Ascending aorta (tissue), 2 donors: ENCODE measurements around the gene ARHGAP42. TPM values are rescaled to one million over a fixed set of nuclear protein-coding genes. Genes with fewer than 3 reads are reported as not detected.

Experiments used
- DNase-seq, 2 donors: peaks; one replicate each; pipeline ENCODE4 v3.0.0-alpha.2; 2019; ENCODE audit warnings: low spot score in 2 of 2
- H3K27ac ChIP-seq, 2 donors: fragments of 200-600 bp; sonication (generic); one replicate each; pipeline ENCODE4 v1.5.1; 2016 to 2017; ENCODE audit warnings: mild to moderate bottlenecking in 1 of 2
- H3K27me3 ChIP-seq: fragments of 200-600 bp; sonication (generic); one replicate; pipeline ENCODE4 v1.5.1; 2017
- H3K36me3 ChIP-seq, 2 donors: fragments of 200-600 bp; sonication (generic); one replicate each; pipeline ENCODE4 v1.5.1; 2016
- H3K4me1 ChIP-seq, 2 donors: fragments of 200-600 bp; sonication (generic); one replicate each; pipeline ENCODE4 v1.5.1; 2016 to 2017; ENCODE audit warnings: mild to moderate bottlenecking in 1 of 2
- H3K4me3 ChIP-seq, 2 donors: fragments of 200-600 bp; sonication (generic); one replicate each; pipeline ENCODE4 v1.5.1; 2016 to 2017; ENCODE audit warnings: mild to moderate bottlenecking in 1 of 2
- H3K9me3 ChIP-seq, 2 donors: fragments of 200-600 bp; sonication (generic); one replicate each; pipeline ENCODE4 v1.5.1; 2016
- CTCF ChIP-seq, 3 experiments: fragments of 200-600 bp in 2 of 3; fragments of 450-650 bp in 1 of 3; sonication (generic) in 2 of 3; IDR thresholded peaks; one replicate each; pipeline ENCODE4 v1.5.1; 2016 to 2019; ENCODE audit warnings: antibody characterized with exemption in 3 of 3, mild to moderate bottlenecking in 1 of 3, moderate library complexity in 1 of 3
- intact Hi-C: fragments of 100-400 bp; cut with DNase I; formaldehyde crosslinking; loops from one replicate; pipeline ENCODE4 v1.15.1; 2023
- total RNA-seq: library from RNA; depleted of rRNA; stranded (reverse); fragments of >200 nt; gene quantifications from one replicate; pipeline ENCODE4 v1.1.0, GENCODE V29; 2016

ARHGAP42 gene
- total RNA-seq, 1 donor from 2014 or later = 4.7 TPM

DNA sequence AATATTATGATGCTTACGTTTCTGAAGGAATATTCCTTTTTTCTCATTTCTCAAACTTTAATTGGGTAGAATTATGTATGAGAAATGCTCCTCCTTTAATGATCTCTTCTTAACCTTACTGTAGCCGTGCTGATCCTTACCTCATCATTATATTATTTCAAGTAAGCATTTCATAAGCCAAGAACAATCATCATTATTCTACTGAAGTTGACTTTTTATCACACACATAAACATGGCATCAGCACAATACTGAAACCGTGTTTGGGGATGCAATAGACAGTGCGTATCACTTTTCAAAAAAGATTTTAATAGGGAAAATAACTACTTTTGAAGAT is 162.8 kb downstream of the ARHGAP42 start:
- DNase-seq = no peak
- H3K27me3 ChIP-seq = no peaks in the 10 kb centered on the region
- no peak for TF ChIP-seq CTCF (IDR thresholded peaks at IDR 0.05)
- no peaks in the 10 kb centered on the region for H3K9me3 ChIP-seq
- H3K4me1 ChIP-seq = no peaks in the 10 kb centered on the region
- no peak overlapping the region for H3K27ac ChIP-seq
- no peaks in the 10 kb centered on the region for H3K36me3 ChIP-seq
- intact Hi-C loops = no loop called here
- H3K4me3 ChIP-seq = no peak overlapping the region

- Histone ChIP-seq H3K27ac (no peak overlapping the region), H3K36me3 (no peaks in the 10 kb centered on the region), H3K4me3 (no peak overlapping the region), H3K27me3 (no peaks in the 10 kb centered on the region), H3K9me3 (no peaks in the 10 kb centered on the region), H3K4me1 (no peaks in the 10 kb centered on the region)
- TF ChIP-seq CTCF (IDR thresholded peaks at IDR 0.05) = no peak
- intact Hi-C loops = no loop called here
- no peak for DNase-seq
Measured at GRCh38 chr11:100851147-100851546, 164.1 kb downstream of the ARHGAP42 start.

- intact Hi-C loops = no loop called here
- no peaks in the 10 kb centered on the region for H3K36me3 ChIP-seq
- H3K4me3 ChIP-seq = no peak overlapping the region
- no peaks in the 10 kb centered on the region for H3K27me3 ChIP-seq
- no peaks in the 10 kb centered on the region for H3K4me1 ChIP-seq
- no peaks in the 10 kb centered on the region for H3K9me3 ChIP-seq
- no peak overlapping the region for H3K27ac ChIP-seq
- no peak for DNase-seq
- TF ChIP-seq CTCF (IDR thresholded peaks at IDR 0.05) = no peak
Measured at GRCh38 chr11:100851584-100852152, 164.6 kb downstream of the ARHGAP42 start.

DNA sequence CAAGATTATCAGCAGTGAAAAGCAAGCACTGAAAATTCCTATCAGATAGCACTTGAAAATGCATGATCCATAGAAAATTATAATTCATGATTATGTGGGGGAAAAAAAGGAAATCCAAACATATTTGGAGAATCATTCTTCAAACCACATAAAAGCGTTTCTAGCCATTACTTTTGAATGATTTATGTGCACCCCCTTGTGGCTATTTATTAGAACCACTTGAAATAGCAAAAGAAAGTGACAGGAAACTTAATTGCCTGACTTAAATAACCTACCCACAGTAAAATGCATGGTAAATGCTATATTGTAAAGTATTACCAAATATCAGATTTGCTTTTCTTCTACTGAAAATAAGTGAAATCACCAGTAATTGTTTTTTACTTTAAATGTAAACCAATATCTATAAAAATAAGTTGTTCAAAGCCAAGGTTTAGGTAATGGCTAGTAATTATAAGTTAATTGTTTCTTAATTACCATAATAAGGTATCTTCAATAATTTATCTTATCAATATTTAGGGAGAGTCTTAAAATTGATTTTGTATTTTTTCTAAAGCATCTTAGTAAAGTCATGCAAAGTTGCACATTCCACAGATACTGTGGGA is 168.5 kb downstream of the ARHGAP42 start:
- no peaks in the 10 kb centered on the region for H3K27me3 ChIP-seq
- no peaks in the 10 kb centered on the region for H3K4me1 ChIP-seq
- no peak for DNase-seq
- intact Hi-C loops = loop anchor here (1.0 to 2.0 kb wide), 2 partner anchors 173 to 279 kb away; no protein-coding TSS in a partner anchor
- no peaks in the 10 kb centered on the region for H3K36me3 ChIP-seq
- no peak overlapping the region for H3K27ac ChIP-seq
- no peaks in the 10 kb centered on the region for H3K9me3 ChIP-seq
- TF ChIP-seq CTCF (IDR thresholded peaks at IDR 0.05) = peak in 2 of 3 experiments; percentile 47 to 56
- H3K4me3 ChIP-seq = no peak overlapping the region

- Histone ChIP-seq H3K9me3 (no peaks in the 10 kb centered on the region), H3K36me3 (no peaks in the 10 kb centered on the region), H3K27me3 (no peaks in the 10 kb centered on the region), H3K27ac (no peak overlapping the region), H3K4me3 (no peak overlapping the region), H3K4me1 (no peaks in the 10 kb centered on the region)
- no peak for DNase-seq
- no peak for TF ChIP-seq CTCF (IDR thresholded peaks at IDR 0.05)
- intact Hi-C loops = no loop called here
Measured at GRCh38 chr11:100857236-100858005, 170.3 kb downstream of the ARHGAP42 start.
